Natural killer cell (primary cell): ENCODE data around the gene RAD51B. TPM values are rescaled to one million over a fixed set of nuclear protein-coding genes. Genes with fewer than 3 reads are reported as not detected.

Experiments used
- ATAC-seq, 3 donors: fragments of 150-1000 bp in 2 of 3; fragments of 200-7000 bp in 1 of 3; cut with Tn5 transposase; 1 replicate in 1 of 3; 2 replicates in 2 of 3; pipeline ENCODE4 v1.10.0; 2021; ENCODE audit warnings: mild to moderate bottlenecking in 2 of 3, moderate library complexity in 2 of 3
- DNase-seq, 2 donors: peaks; one replicate each; pipeline versions ENCODE4 v3.0.0 to v3.0.0-alpha.2; 2013 to 2021; ENCODE audit warnings: mixed read lengths in 1 of 2
- H3K27ac ChIP-seq: one replicate; pipeline ENCODE4 v1.5.1; 2013; ENCODE audit warnings: mild to moderate bottlenecking, low read length
- H3K27me3 ChIP-seq: one replicate; pipeline ENCODE4 v1.6.1; 2013; ENCODE audit warnings: low read length; ENCODE audit not compliant: control insufficient read depth, insufficient read depth
- H3K36me3 ChIP-seq: one replicate; pipeline ENCODE4 v1.6.1; 2013; ENCODE audit warnings: low read length; ENCODE audit not compliant: control insufficient read depth, insufficient read depth
- H3K4me1 ChIP-seq: one replicate; pipeline ENCODE4 v1.6.1; 2013; ENCODE audit warnings: low read length; ENCODE audit not compliant: control insufficient read depth, insufficient read depth
- H3K4me3 ChIP-seq: one replicate; pipeline ENCODE4 v1.5.1; 2013; ENCODE audit warnings: low read length
- H3K9me3 ChIP-seq: one replicate; pipeline ENCODE4 v1.6.1; 2013; ENCODE audit warnings: low read length; ENCODE audit not compliant: control insufficient read depth, insufficient read depth
- H3K27ac Mint-ChIP-seq, 2 donors: one replicate each; pipeline ENCODE4 v1.8.0; 2022; ENCODE audit warnings: mild to moderate bottlenecking in 2 of 2, mixed read lengths in 2 of 2, moderate library complexity in 1 of 2
- H3K27me3 Mint-ChIP-seq, 2 donors: one replicate each; pipeline ENCODE4 v1.8.0; 2022; ENCODE audit warnings: low read depth in 2 of 2, mixed read lengths in 2 of 2
- H3K36me3 Mint-ChIP-seq: one replicate; pipeline ENCODE4 v1.8.0; 2022; ENCODE audit warnings: mixed read lengths
- H3K4me1 Mint-ChIP-seq, 2 donors: one replicate each; pipeline ENCODE4 v1.8.0; 2022; ENCODE audit warnings: mixed read lengths in 2 of 2
- H3K4me3 Mint-ChIP-seq: one replicate; pipeline ENCODE4 v1.8.0; 2022; ENCODE audit warnings: mild to moderate bottlenecking, moderate library complexity, mixed read lengths
- H3K9me3 Mint-ChIP-seq, 2 donors: one replicate each; pipeline ENCODE4 v1.8.0; 2022; ENCODE audit warnings: mixed read lengths in 2 of 2
- WGBS: methylation state at CpG from one replicate; pipeline ENCODE4 v1.1.7; 2013; ENCODE audit warnings: missing lambda C conversion rate; ENCODE audit not compliant: insufficient coverage; 5-methylcytosine and 5-hydroxymethylcytosine counted together
- intact Hi-C: fragments of 100-400 bp; cut with micrococcal nuclease; formaldehyde crosslinking; loops from one replicate; pipeline ENCODE4 v1.14.2; 2022
- total RNA-seq, 4 donors: library from RNA; stranded (reverse); fragments of 120-200 nt in 1 of 4; gene quantifications; one replicate each; pipeline versions ENCODE4 v1.2.3 to v1.2.4, GENCODE V29; 2013 to 2022
- TF ChIP-seq, protein P1 (sequence below): fragments of 200-600 bp; IDR thresholded peaks from one replicate; pipeline ENCODE4 v1.8.0; 2022; ENCODE audit warnings: antibody characterized with exemption

The RAD51B gene
- total RNA-seq, 3 donors from 2014 or later (not counting 1 experiment from before 2014, with no cell fraction given), result 28.1 to 37.6 (median 28.6) TPM

DNA sequence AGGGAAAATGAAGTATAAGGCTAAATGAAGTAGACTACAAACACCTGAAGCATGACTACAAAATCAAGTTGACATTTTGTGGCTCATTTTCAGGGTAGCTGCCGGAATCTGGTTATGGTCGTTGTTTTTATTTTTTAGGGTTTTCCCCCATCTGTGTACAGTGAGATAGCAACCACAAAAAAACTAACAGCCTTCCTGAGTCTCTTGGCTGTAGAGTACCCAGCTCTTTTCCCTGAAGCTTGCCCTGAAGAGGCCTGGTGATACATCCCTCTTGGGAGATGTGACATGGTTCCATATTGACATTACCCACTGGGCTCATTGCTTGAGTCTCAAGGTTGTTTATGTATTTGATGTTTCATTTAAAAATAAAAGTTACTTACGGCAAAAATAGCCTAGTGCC, 549.3 kb downstream of the RAD51B start:
- Mint-ChIP-seq H3K36me3 (no peaks in the 10 kb centered on the region), H3K9me3 (no peaks in the 10 kb centered on the region), H3K27me3 (no peaks in the 10 kb centered on the region), H3K4me1 (peaks cover 26 to 29% of the 10 kb centered on the region in 2 donors), H3K27ac (peak overlapping the region; percentile 8 to 59), H3K4me3 (peak overlapping the region; percentile 21)
- Histone ChIP-seq H3K27ac (peak overlapping the region; percentile 67), H3K4me1 (peaks cover 21% of the 10 kb centered on the region), H3K4me3 (no peak overlapping the region), H3K9me3 (no peaks in the 10 kb centered on the region), H3K27me3 (no peaks in the 10 kb centered on the region), H3K36me3 (no peaks in the 10 kb centered on the region)
- ATAC-seq (peak; percentile 75 to 92 (median 92)), DNase-seq (peak in 1 of 2 donors; percentile 61)
- TF ChIP-seq, protein P1, sequence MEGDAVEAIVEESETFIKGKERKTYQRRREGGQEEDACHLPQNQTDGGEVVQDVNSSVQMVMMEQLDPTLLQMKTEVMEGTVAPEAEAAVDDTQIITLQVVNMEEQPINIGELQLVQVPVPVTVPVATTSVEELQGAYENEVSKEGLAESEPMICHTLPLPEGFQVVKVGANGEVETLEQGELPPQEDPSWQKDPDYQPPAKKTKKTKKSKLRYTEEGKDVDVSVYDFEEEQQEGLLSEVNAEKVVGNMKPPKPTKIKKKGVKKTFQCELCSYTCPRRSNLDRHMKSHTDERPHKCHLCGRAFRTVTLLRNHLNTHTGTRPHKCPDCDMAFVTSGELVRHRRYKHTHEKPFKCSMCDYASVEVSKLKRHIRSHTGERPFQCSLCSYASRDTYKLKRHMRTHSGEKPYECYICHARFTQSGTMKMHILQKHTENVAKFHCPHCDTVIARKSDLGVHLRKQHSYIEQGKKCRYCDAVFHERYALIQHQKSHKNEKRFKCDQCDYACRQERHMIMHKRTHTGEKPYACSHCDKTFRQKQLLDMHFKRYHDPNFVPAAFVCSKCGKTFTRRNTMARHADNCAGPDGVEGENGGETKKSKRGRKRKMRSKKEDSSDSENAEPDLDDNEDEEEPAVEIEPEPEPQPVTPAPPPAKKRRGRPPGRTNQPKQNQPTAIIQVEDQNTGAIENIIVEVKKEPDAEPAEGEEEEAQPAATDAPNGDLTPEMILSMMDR, result no peak
- intact Hi-C loops, result no loop called here
- WGBS, result 24% methylated on average over 3 of the region's 3 CpGs

DNA sequence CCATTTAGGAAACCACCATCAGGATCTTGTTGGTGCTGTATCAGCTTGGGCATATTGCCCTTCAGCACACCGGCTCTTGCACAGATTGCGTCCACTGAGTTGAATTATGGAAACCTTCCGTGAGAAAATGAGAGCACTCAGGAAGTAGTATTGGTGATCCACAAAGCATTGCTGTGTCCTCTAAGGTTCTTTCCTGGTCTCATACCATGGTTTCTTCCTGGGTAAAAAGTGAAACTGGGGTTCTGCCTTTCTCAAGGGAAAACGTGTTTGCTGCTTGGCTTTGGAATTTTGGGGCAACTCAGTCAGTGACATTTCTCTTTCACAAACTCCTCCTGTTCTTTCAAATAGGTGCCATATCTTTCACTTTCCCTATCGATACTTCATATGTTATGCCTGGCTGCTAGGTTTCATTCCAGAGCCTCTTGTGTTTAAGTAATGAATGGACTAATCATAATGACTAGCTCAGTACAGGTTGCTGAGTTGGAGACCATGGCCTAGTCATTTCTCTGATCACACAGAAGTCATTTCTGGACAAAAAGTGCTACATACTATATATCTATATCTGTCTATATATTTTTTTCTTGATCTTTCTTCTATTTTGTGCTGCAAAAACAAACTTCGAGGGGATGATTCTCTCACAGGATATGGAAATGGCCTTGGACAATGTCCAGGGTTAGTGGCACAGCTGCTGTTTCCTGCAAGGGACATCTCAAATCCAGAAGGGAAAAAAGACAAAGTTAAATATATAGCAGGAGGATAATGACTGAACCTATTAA, 549.9 kb downstream of the RAD51B start:
- H3K36me3 Mint-ChIP-seq, result no peaks in the 10 kb centered on the region
- no peaks in the 10 kb centered on the region for H3K27me3 Mint-ChIP-seq
- H3K4me1 Mint-ChIP-seq, result peaks cover 30 to 35% of the 10 kb centered on the region in 2 donors
- Histone ChIP-seq H3K9me3 (no peaks in the 10 kb centered on the region), H3K4me1 (peaks cover 15% of the 10 kb centered on the region), H3K36me3 (no peaks in the 10 kb centered on the region), H3K27me3 (no peaks in the 10 kb centered on the region), H3K27ac (peak overlapping the region; percentile 67), H3K4me3 (no peak overlapping the region)
- 57% methylated on average over 5 of the region's 6 CpGs for WGBS
- peak overlapping the region; percentile 8 to 59 for H3K27ac Mint-ChIP-seq
- TF ChIP-seq, protein P1, result no peak
- intact Hi-C loops, result no loop called here
- H3K4me3 Mint-ChIP-seq, result peak overlapping the region; percentile 47
- H3K9me3 Mint-ChIP-seq, result no peaks in the 10 kb centered on the region
- DNase-seq (peak in 1 of 2 donors; percentile 33), ATAC-seq (peak in 1 of 3 donors; percentile 20)

DNA sequence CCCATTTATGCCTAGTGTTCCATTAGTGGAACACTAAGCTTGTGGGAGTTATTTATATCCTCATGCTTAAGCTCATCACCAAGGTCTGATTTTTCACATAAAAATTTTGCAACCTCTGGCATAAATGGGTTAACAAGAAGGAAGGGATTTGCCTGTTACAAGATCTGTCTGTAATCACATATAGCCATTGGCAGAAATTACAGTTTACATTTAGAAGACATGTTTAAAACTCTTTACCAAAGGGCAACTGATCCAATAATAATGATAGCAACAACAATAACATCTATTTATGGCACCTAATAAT, 550.4 kb downstream of the RAD51B start:
- no peaks in the 10 kb centered on the region for H3K9me3 ChIP-seq
- Mint-ChIP-seq H3K4me3 (no peak overlapping the region), H3K27me3 (no peaks in the 10 kb centered on the region), H3K27ac (peak overlapping the region in 1 of 2 donors; percentile 8), H3K36me3 (no peaks in the 10 kb centered on the region), H3K9me3 (no peaks in the 10 kb centered on the region), H3K4me1 (peaks cover 32 to 35% of the 10 kb centered on the region in 2 donors)
- intact Hi-C loops, result no loop called here
- peaks cover 15% of the 10 kb centered on the region for H3K4me1 ChIP-seq
- H3K36me3 ChIP-seq, result no peaks in the 10 kb centered on the region
- H3K4me3 ChIP-seq, result no peak overlapping the region
- ATAC-seq (no peak), DNase-seq (no peak)
- TF ChIP-seq, protein P1, result no peak
- no peak overlapping the region for H3K27ac ChIP-seq
- H3K27me3 ChIP-seq, result no peaks in the 10 kb centered on the region

DNA sequence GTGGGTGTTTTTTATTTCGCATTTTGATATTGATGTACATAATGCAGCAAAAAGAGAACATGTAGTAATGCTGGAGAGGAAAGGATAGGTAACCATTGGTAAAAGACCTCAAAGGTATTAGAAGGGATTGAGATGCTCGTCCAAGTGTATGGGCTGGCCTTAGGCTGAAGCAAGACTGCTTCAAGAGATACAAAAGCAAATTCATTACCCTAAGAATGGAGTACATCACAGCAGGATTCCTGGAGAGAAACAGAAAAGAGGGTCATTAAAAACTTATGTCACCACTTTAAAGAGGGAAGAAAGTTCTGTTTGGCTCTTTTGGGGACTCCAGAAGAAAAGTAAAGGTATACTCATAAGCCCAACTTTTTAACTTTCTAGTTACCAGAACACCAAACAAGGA, 552.8 kb downstream of the RAD51B start:
- no peaks in the 10 kb centered on the region for H3K36me3 Mint-ChIP-seq
- intact Hi-C loops, result no loop called here
- H3K4me1 ChIP-seq, result peaks cover 19% of the 10 kb centered on the region
- no peaks in the 10 kb centered on the region for H3K27me3 ChIP-seq
- H3K4me1 Mint-ChIP-seq, result peaks cover 48 to 49% of the 10 kb centered on the region in 2 donors
- no peaks in the 10 kb centered on the region for H3K27me3 Mint-ChIP-seq
- no peak for ATAC-seq
- no peaks in the 10 kb centered on the region for H3K9me3 Mint-ChIP-seq
- no peak overlapping the region for H3K4me3 Mint-ChIP-seq
- no peaks in the 10 kb centered on the region for H3K9me3 ChIP-seq
- no peak overlapping the region for H3K27ac ChIP-seq
- no peaks in the 10 kb centered on the region for H3K36me3 ChIP-seq
- no peak for DNase-seq
- TF ChIP-seq, protein P1, result no peak
- H3K4me3 ChIP-seq, result no peak overlapping the region
- 100% methylated on average over 2 of the region's 2 CpGs for WGBS
- peak overlapping the region in 1 of 2 donors; percentile 7 for H3K27ac Mint-ChIP-seq
